H1 (cell line): ENCODE measurements around the gene MPST. TPM values are rescaled to one million over a fixed set of nuclear protein-coding genes. Genes with fewer than 3 reads are reported as not detected.

ENCODE experiments used
- ASH2L ChIP-seq: fragments of 200-600, 300-600 bp; sonication (generic); IDR thresholded peaks from one replicate; pipeline ENCODE4 v1.7.1; 2017; ENCODE audit warnings: low read length
- BACH1 ChIP-seq: IDR thresholded peaks from 2 replicates; pipeline ENCODE4 v1.6.1; 2012; ENCODE audit warnings: low read length, improper control_type of control experiment
- BRCA1 ChIP-seq: IDR thresholded peaks from 2 replicates; pipeline ENCODE4 v1.6.1; 2012; ENCODE audit warnings: low read depth, low read length, improper control_type of control experiment
- CBX8 ChIP-seq: fragments of 300-800, 300-1000 bp; sonication (generic); IDR thresholded peaks from 2 replicates; pipeline ENCODE4 v1.7.1; 2016; ENCODE audit warnings: low read depth, low read length, borderline replicate concordance
- CHD1 ChIP-seq: IDR thresholded peaks from 2 replicates; pipeline ENCODE4 v1.6.1; 2012; ENCODE audit warnings: low read depth, low read length, improper control_type of control experiment
- CREB1 ChIP-seq: IDR thresholded peaks from 2 replicates; pipeline ENCODE4 v1.6.1; 2012; ENCODE audit warnings: inconsistent platforms
- EZH2 ChIP-seq: fragments of 200-600 bp; sonication (generic); IDR thresholded peaks from 2 replicates; pipeline ENCODE4 v1.7.1; 2012; ENCODE audit warnings: low read depth, mild to moderate bottlenecking, moderate library complexity, low read length, inconsistent platforms; ENCODE audit not compliant: severe bottlenecking
- GABPA ChIP-seq: IDR thresholded peaks from 2 replicates; pipeline ENCODE4 v1.6.1; 2011; ENCODE audit warnings: mild to moderate bottlenecking, low read length, moderate library complexity, borderline replicate concordance; ENCODE audit not compliant: insufficient read depth
- HDAC6 ChIP-seq: IDR thresholded peaks from one replicate; pipeline ENCODE4 v1.7.1; 2012; ENCODE audit warnings: low read depth, mild to moderate bottlenecking, inconsistent platforms, low read length, moderate library complexity
- MAFK ChIP-seq: IDR thresholded peaks from 2 replicates; pipeline ENCODE4 v1.6.1; 2012; ENCODE audit warnings: low read depth, mild to moderate bottlenecking, improper control_type of control experiment, low read length
- MAX ChIP-seq: IDR thresholded peaks from 2 replicates; pipeline ENCODE4 v1.6.1; 2012; ENCODE audit warnings: inconsistent platforms
- PHF8 ChIP-seq: fragments of 200-600 bp; sonication (generic); conservative IDR thresholded peaks from 2 replicates; pipeline ENCODE4 v1.7.1; 2012; ENCODE audit warnings: low read depth, mild to moderate bottlenecking, inconsistent platforms, low read length, moderate library complexity
- POLR2A ChIP-seq, 2 experiments: IDR thresholded peaks; 1 replicate in 1 of 2; 2 replicates in 1 of 2; pipeline ENCODE4 v1.6.1; 2011; ENCODE audit warnings: low read depth in 2 of 2, low read length in 2 of 2, mild to moderate bottlenecking in 2 of 2; ENCODE audit errors: control extremely low read depth in 1 of 2
- POLR2AphosphoS5 ChIP-seq: IDR thresholded peaks from 2 replicates; pipeline ENCODE4 v1.6.1; 2011; ENCODE audit warnings: low read depth, low read length
- POU5F1 ChIP-seq: IDR thresholded peaks from 2 replicates; pipeline ENCODE4 v1.6.1; 2011; ENCODE audit warnings: low read depth, mild to moderate bottlenecking, low read length, moderate library complexity
- RAD21 ChIP-seq, 2 experiments: IDR thresholded peaks in 1 of 2; conservative IDR thresholded peaks in 1 of 2; 2 replicates each; pipeline ENCODE4 v1.6.1; 2011; ENCODE audit warnings: low read depth in 2 of 2, low read length in 2 of 2, improper control_type of control experiment in 1 of 2, inconsistent platforms in 1 of 2, mild to moderate bottlenecking in 1 of 2, moderate library complexity in 1 of 2
- SAP30 ChIP-seq: fragments of 300-600 bp; sonication (generic); IDR thresholded peaks from 2 replicates; pipeline ENCODE4 v1.7.1; 2012; ENCODE audit warnings: low read length, moderate library complexity, mild to moderate bottlenecking, inconsistent platforms; ENCODE audit not compliant: insufficient read depth, insufficient replicate concordance
- SIRT6 ChIP-seq: IDR thresholded peaks from one replicate; pipeline ENCODE4 v1.7.1; 2012; ENCODE audit warnings: low read length, inconsistent platforms
- SIX5 ChIP-seq: IDR thresholded peaks from 2 replicates; pipeline ENCODE4 v1.6.1; 2011; ENCODE audit warnings: mild to moderate bottlenecking, low read depth, low read length
- SP4 ChIP-seq: IDR thresholded peaks from 2 replicates; pipeline ENCODE4 v1.6.1; 2012; ENCODE audit warnings: low read length, inconsistent platforms
- SUZ12 ChIP-seq: fragments of 200-600 bp; sonication (generic); IDR thresholded peaks from 2 replicates; pipeline ENCODE4 v1.6.1; 2012; ENCODE audit warnings: mild to moderate bottlenecking, inconsistent platforms, low read length, moderate library complexity, mixed read lengths
- TAF7 ChIP-seq: optimal IDR thresholded peaks from 2 replicates; pipeline ENCODE3; 2011; ENCODE audit warnings: low read depth, mild to moderate bottlenecking, inconsistent platforms, low read length, moderate library complexity, borderline replicate concordance
- TBP ChIP-seq: IDR thresholded peaks from 2 replicates; pipeline ENCODE4 v1.6.1; 2011; ENCODE audit warnings: low read depth, low read length, improper control_type of control experiment
- YY1 ChIP-seq: IDR thresholded peaks from 2 replicates; pipeline ENCODE4 v1.6.1; 2011; ENCODE audit warnings: low read depth, mild to moderate bottlenecking, low read length
- polyA plus RNA-seq, 7 experiments: library from polyadenylated mRNA; depleted of rRNA in 3 of 7; stranded (reverse) in 5 of 7; unstranded in 2 of 7; fragments of >200 nt in 5 of 7; fragments of 200-250 nt in 2 of 7; gene quantifications; 1 replicate in 5 of 7; 2 replicates in 1 of 7; 4 replicates in 1 of 7; pipeline versions ENCODE4 v1.2.1 to v1.2.3, GENCODE V29; 2011 to 2013; ENCODE audit warnings: missing spikeins in 2 of 7, mixed read lengths in 2 of 7
- total RNA-seq: library from RNA; stranded (reverse); fragmentation: NEBNext Ultra II Directional; extraction: Animal tissue kit (Norgen Biotek cat#: 25700); gene quantifications from 2 replicates; pipeline ENCODE4 v1.2.1, GENCODE V29; 2021
- TF ChIP-seq, protein P1 (sequence below): IDR thresholded peaks from 2 replicates; pipeline ENCODE4 v1.6.1; 2011; ENCODE audit warnings: low read depth, mild to moderate bottlenecking, low read length; ENCODE audit not compliant: insufficient read depth

The MPST gene
- total and polyA plus RNA-seq, 2 of the 8 experiments (the other 6 are each of a cell fraction or from before 2014, with no cell fraction given) = 86.0 to 124 TPM

GRCh38 chr22:36977401-36977861, 42.1 kb upstream of the MPST start (continued):
- TF ChIP-seq HDAC6 (no peak), POLR2A (IDR thresholded peaks at IDR 0.05; ENCODE audit: control extremely low read depth in 1 of 2, low read depth in 2 of 2, low read length in 2 of 2) (no peak), SIX5 (no peak), EZH2 (no peak), GABPA (no peak), RAD21 (IDR thresholded peaks at IDR 0.05 in 1 of 2, conservative IDR thresholded peaks at IDR 0.05 in 1 of 2; ENCODE audit: low read depth in 2 of 2, low read length in 2 of 2) (peak; percentile 47 to 62), POU5F1 (no peak), SP4 (no peak), CHD1 (no peak), CBX8 (no peak), SUZ12 (no peak), ASH2L (no peak), BACH1 (no peak), TBP (no peak; the same call in 1 of the 2 replicates), BRCA1 (no peak), CREB1 (0 out of 2 replicates have a peak, but pooled peaks have one; percentile 30), YY1 (peak; percentile 60; the same call in 1 of the 2 replicates), PHF8 (no peak), TAF7 (no peak), POLR2AphosphoS5 (peak; percentile 34; the same call in 1 of the 2 replicates), SIRT6 (no peak), SAP30 (no peak), MAX (peak; percentile 65; the same call in 1 of the 2 replicates), MAFK (no peak)
- TF ChIP-seq, protein P1, sequence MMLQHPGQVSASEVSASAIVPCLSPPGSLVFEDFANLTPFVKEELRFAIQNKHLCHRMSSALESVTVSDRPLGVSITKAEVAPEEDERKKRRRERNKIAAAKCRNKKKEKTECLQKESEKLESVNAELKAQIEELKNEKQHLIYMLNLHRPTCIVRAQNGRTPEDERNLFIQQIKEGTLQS = no peak
